Uterine smooth muscle cell (primary cell): ENCODE measurements around the gene KRT75. TPM values are rescaled to one million over a fixed set of nuclear protein-coding genes. Genes with fewer than 3 reads are reported as not detected.

Experiments
- total RNA-seq: library from RNA; depleted of rRNA; stranded (reverse); fragments of >200 nt; gene quantifications from 2 replicates; pipeline ENCODE4 v1.2.3, GENCODE V29; 2014

Gene KRT75
- total RNA-seq: not detected in 2 replicates

DNA sequence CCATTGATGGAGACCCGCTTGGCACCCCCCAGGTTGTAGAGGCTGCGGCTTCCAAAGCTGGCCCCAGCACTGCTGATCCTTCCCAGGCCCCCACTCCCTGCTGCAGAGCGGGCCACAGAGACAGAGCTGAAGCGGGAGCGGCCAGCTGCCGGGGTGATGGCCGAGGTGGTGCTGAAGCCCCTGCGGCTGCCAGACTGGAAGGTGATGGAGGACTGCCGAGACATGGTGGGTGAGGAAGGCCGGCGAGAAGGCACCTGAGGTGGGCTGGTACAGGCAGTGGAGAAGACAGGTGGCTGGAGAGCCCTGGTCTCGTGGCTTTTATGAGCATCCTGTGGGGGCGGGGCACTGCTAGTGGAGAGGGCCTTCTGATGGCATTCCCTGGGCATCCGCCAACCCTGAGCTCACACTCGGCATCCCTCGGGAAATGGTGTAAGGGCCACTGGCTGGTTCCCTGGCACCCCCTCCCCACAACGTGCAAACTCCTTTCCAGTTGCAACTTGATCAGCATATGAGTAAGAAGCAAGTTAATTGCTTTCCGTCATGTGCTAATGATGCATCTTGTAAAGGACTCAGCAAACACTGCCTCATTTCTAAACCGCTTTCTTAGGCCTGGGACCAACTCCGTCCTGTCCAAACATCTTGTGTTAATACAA lies at the start of gene KRT75:
Gene KRT75 (minus strand): TSS at position 291 of the 653 bp plus-strand sequence. CDS start 67 bp downstream, at position 224.

DNA sequence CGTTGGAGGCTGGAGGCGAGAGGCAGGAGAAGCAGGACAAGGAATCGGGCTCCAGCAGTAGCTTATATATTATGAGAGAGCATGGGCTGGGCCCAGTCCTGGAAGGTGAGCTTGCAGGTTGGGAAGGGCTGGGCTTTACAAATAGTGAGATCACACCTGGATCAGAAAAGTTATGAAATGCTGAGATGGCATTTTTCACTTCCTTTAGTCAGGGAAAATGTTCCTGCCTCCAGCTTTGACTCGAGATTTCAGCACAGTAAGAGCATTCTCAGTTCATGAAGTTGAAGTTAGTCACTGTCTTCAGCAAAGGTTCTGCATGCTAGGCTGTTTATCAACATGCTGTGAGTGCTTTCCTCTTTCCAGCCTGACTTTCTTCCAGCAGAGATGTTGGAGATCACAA lies 39.6 kb upstream of the KRT75 start, which contains the start of gene KRT6C:
Gene KRT6C (minus strand): TSS at position 38 of the 400 bp plus-strand sequence. CDS start 68 bp downstream, outside the sequence.

DNA sequence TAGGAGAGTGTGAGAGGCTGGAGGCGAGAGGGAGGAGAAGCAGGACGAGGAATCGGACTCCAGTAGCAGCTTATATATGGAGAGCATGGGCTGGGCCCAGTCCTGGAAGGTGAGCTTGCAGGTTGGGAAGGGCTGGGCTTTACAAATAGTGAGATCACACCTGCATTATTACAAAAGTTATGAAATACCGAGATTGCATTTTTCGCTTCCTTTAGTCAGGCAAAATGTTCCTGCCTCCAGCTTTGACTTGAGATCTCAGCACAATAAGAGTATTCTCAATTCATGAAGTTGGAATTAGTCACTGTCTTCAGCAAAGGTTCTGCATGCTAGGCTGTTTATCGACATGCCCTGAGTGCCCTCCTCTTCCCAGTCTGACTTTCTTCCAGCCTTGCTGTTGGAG lies 17.9 kb upstream of the KRT75 start, which contains the start of gene KRT6B:
Gene KRT6B (minus strand): TSS at position 46 of the 400 bp plus-strand sequence. CDS start 68 bp downstream, outside the sequence.

DNA sequence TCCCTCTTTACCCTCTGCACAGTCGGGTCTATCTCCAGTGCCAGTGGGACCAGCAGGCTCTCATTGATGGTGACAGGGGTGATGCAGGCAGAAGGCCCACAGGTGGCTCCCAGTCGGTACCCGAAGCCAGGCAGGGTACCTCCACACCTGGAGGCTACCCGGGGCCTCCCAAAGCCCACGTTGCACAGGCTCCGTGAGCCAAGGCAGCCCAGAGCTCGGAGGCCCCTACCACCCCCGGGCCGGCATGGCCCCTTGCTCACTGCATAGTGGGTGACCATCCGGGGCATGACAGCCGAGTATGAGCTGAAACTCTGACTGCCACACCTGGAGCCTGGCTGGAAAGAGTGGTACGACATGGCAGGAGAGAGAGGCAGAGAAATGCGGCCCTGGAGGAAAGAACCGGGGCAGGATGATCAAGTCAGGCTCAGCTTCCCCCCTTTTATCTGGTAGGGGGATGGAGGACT lies 28.2 kb downstream of the KRT75 start, which contains the start of gene KRT82:
Gene KRT82 (minus strand): TSS at position 414 of the 464 bp plus-strand sequence. CDS start 58 bp downstream, at position 356.

DNA sequence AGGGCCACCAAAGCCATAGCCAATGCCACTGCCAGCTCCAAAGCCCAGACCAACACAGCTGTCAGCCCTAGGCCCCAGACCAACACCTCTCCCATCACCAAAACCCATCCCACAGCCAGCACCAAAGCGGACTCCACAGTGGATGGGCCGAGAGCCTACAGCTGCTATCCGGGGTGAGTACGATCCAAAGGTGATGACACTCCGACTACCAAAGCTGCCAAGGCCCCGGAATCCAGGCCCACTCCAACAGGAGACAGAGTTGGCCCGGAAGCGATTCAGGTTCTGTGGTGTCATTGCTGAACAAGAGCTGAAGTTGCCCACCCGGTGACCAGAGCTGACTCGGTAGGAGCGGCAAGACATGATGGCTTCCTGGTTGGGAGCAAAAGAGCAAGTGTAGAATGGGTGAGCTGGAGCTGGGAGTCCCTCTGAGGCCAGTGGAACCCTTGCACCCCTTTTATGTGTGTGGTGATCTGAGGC lies 48.9 kb downstream of the KRT75 start, which contains the start of gene KRT84:
Gene KRT84 (minus strand): TSS at position 427 of the 477 bp plus-strand sequence. CDS start 67 bp downstream, at position 360.

Other genes with a start within 250 kb of the KRT75 start
- 0.11 and 0.25 TPM in 2 replicates for gene KRT80, start 242.4 kb downstream of the KRT75 start, total RNA-seq
- 0.66 and 2.2 TPM in 2 replicates for gene KRT7, start 201.1 kb downstream of the KRT75 start, total RNA-seq
- gene KRT86, start 159.7 kb downstream of the KRT75 start, total RNA-seq: under 0.01 TPM in 1 of 2 replicates, not detected in the other
- under 0.01 TPM in 1 of 2 replicates, not detected in the other for gene KRT81, start 142.8 kb downstream of the KRT75 start, total RNA-seq
- not detected in 2 replicates for gene KRT83, start 113.0 kb downstream of the KRT75 start, total RNA-seq
- not detected in 2 replicates for gene KRT85, start 66.9 kb downstream of the KRT75 start, total RNA-seq
- gene KRT84, start 48.7 kb downstream of the KRT75 start, total RNA-seq: not detected in 2 replicates
- gene KRT82, start 28.0 kb downstream of the KRT75 start, total RNA-seq: not detected in 2 replicates
- gene KRT6B, start 17.8 kb upstream of the KRT75 start, total RNA-seq: under 0.01 TPM in 1 of 2 replicates, not detected in the other
- gene KRT6C, start 39.4 kb upstream of the KRT75 start, total RNA-seq: not detected in 2 replicates
- gene KRT6A, start 58.9 kb upstream of the KRT75 start, total RNA-seq: not detected in 2 replicates
- 0.22 TPM in 1 of 2 replicates, not detected in the other for gene KRT5, start 86.0 kb upstream of the KRT75 start, total RNA-seq
- gene KRT71, start 118.8 kb upstream of the KRT75 start, total RNA-seq: not detected in 2 replicates
- not detected in 2 replicates for gene KRT74, start 139.5 kb upstream of the KRT75 start, total RNA-seq
- gene KRT72, start 167.1 kb upstream of the KRT75 start, total RNA-seq: not detected in 2 replicates
- not detected in 2 replicates for gene KRT73, start 184.2 kb upstream of the KRT75 start, total RNA-seq
- not detected in 2 replicates for gene KRT2, start 217.8 kb upstream of the KRT75 start, total RNA-seq
- not detected in 2 replicates for gene KRT1, start 246.0 kb upstream of the KRT75 start, total RNA-seq